HG03575 (cell line): Measurements from ENCODE around the gene CDC42BPA.
"Not testable (repeated sequence)": the region's sequence is repeated elsewhere in the genome, so short reads cannot be mapped to it uniquely, and the experiment has no call there.

Experiments used
- ATAC-seq: cut with Tn5 transposase; IDR thresholded peaks from one replicate; pipeline ENCODE4 v1.9.1; 2021; ENCODE audit not compliant: unreplicated experiment, insufficient number of reproducible peaks, low FRiP score; ENCODE audit errors: extremely low read depth

CDC42BPA gene

GRCh38 chr1:227318016-227318852 is at the start of gene CDC42BPA:
TSS of gene CDC42BPA (minus strand) at chr1:227318492. CDS start at chr1:227317182, 1,310 bp downstream.
- no peak for ATAC-seq

DNA sequence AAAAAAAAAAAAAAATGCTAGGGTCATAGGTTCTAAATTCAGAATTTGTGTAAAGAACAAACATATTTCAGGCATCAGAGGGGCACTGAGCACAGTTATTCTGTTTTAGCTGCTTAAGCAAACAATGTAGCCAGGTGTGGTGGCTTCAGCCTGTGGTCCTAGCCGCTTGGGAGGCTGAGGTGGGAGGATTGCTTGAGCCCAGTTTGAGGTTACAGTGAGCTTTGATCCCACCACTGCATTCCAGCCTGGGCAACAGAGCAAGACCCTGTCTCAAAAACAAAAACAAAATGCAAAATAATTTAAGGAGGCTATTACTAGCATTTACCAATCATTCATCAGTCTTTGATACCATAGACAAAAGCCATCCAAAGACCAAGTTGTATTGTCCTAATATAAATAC is 49.7 kb upstream of the CDC42BPA start:
- no peak for ATAC-seq

GRCh38 chr1:227365473-227366431 is 47.5 kb upstream of the CDC42BPA start:
- ATAC-seq, result no peak

GRCh38 chr1:227364657-227365056 is 46.4 kb upstream of the CDC42BPA start:
- no peak for ATAC-seq

- no peak for ATAC-seq
Observed at GRCh38 chr1:227363825-227364224, 45.5 kb upstream of the CDC42BPA start.

DNA sequence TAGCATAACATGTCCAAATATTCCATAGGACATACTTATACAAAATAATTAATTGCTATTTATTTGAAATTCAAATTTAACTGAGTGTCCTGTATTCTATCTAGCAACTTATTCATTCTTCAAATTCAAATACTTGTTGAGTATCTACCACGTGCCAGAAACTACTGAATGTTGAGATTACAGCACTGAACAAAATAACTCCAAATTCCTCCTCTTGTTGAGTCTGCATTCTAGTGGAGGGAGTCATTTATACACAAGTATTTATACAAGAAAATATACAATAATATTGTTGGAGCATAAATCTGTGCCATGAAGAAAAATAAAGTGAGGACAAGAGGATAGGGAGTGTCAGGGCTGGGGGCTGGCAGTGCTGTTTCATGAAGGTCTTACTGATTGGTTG is 43.7 kb upstream of the CDC42BPA start:
- ATAC-seq, result no peak

GRCh38 chr1:227357927-227358302 is 39.6 kb upstream of the CDC42BPA start:
- ATAC-seq, result no peak

GRCh38 chr1:227357171-227357926 is 39.1 kb upstream of the CDC42BPA start:
- no peak for ATAC-seq

DNA sequence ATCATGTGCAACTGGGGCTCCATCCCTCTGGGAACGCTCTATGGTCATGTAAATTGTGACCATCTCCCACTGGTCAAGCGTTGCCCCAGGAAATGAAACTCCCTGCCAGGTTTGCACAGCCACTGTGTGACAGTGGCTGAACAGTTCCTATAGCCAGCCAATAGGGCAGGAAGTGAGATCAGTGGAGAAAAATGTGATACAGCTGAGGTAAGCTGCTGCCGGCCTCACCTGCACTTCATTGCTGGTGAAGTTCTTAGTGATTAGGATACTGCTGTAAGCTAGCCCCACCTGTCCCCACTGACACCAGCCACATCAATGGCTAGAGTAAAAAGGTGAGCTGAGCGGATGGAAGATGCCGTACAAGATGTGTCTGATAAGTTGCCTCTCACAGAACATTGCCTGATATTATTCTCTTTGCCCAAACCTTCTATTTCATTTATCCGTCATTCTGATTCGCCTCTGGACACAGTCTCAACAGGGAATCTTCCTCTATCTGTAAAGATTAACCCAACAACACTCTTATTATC is 38.4 kb upstream of the CDC42BPA start:
- ATAC-seq, result no peak

DNA sequence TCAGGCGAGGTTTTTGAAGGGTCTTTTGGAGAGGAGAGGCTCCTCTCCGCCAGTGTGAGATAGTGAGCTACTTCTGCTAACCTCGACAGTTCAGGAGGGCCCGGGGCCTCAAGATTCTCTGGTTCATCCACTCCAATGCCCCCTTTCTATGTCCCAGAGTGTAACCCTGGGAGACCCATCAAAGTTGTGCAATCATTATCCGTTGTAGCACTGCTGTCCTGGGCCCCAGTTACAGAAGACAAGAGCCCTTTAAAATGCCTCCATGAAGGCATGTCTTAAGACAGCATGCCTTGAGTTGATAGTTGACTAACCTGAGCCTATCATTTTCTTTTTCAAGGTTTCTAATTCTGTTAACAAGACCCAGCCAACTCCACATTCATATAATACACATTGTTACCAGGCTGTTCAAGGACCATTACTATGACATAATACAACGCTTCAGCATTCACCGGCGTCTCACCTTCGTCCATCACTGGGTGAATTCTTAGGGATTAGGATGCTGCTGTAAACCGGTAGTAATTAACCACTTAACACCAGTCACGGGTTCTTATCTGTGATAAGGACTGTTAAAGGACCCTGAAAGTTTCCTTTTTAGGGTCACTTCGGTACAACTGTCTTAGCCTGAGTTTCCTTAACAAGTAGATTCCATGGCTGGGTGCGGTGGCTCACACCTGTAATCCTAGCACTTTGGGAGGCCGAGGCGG is 37.4 kb upstream of the CDC42BPA start:
- ATAC-seq, result no peak

DNA sequence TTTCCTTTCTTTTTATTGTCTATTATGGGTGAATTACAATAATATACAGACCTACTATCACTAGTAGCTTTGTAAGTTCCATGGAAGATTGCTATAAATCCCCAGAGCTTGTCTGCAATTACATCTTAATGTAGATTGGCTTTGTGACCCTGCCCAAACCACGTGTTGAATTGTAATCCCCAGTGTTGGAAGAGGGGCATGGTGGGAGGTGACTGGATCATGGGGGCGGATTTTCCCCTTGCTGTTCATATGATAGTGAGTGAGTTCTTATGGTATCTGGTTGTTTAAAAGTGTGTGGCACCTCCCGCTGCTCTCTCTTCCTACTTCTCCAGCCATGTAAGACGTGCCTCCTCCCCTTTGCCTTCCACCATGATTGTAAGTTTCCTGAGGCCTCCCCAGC is 34.9 kb upstream of the CDC42BPA start:
- no peak for ATAC-seq

GRCh38 chr1:227352164-227352563 is 33.9 kb upstream of the CDC42BPA start:
- not testable (repeated sequence) for ATAC-seq

GRCh38 chr1:227351443-227351842 is 33.2 kb upstream of the CDC42BPA start:
- no peak for ATAC-seq

- ATAC-seq, result no peak
Observed at GRCh38 chr1:227349967-227350366, 31.7 kb upstream of the CDC42BPA start.

- no peak for ATAC-seq
Observed at GRCh38 chr1:227343727-227344551, 25.6 kb upstream of the CDC42BPA start.

GRCh38 chr1:227343206-227343605 is 24.9 kb upstream of the CDC42BPA start:
- ATAC-seq, result no peak

- ATAC-seq, result no peak
Observed at GRCh38 chr1:227342075-227342829, 24.0 kb upstream of the CDC42BPA start.
